C4-2B (cell line): ENCODE data around the gene UBE2U.

ENCODE experiments used
- ZFX ChIP-seq: fragments of 450-650 bp; IDR thresholded peaks from 2 replicates; pipeline ENCODE4 v1.6.1; 2017
- TF ChIP-seq, protein P1 (sequence below): fragments of 450-650 bp; conservative IDR thresholded peaks from 2 replicates; pipeline ENCODE4 v1.5.1; 2017; ENCODE audit warnings: mild to moderate bottlenecking

DNA sequence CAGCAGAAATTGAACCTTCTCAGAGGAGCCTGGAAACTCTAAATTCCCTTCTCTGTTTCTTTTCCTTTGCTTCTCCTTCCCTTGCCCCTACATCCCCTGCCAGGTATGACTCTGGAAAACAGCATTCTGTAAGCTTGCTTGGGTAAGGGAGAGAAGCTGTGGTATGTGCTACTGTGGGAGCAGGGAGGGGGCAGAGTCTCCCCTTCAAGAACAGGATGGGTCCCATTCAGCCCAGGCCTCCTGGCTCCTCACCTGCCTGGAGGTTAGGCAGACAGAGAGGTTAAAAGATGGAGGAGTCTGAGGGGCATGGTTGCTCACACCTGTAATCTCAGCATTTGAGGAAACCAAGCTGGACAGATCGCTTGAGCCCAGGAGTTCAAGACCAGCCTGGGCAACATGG, 40.6 kb upstream of the UBE2U start:
- TF ChIP-seq, protein P1, sequence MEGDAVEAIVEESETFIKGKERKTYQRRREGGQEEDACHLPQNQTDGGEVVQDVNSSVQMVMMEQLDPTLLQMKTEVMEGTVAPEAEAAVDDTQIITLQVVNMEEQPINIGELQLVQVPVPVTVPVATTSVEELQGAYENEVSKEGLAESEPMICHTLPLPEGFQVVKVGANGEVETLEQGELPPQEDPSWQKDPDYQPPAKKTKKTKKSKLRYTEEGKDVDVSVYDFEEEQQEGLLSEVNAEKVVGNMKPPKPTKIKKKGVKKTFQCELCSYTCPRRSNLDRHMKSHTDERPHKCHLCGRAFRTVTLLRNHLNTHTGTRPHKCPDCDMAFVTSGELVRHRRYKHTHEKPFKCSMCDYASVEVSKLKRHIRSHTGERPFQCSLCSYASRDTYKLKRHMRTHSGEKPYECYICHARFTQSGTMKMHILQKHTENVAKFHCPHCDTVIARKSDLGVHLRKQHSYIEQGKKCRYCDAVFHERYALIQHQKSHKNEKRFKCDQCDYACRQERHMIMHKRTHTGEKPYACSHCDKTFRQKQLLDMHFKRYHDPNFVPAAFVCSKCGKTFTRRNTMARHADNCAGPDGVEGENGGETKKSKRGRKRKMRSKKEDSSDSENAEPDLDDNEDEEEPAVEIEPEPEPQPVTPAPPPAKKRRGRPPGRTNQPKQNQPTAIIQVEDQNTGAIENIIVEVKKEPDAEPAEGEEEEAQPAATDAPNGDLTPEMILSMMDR, result no peak
- no peak for TF ChIP-seq ZFX
